PC-9 (cell line): ENCODE results near the gene CREB3L1. TPM values are rescaled to one million over a fixed set of nuclear protein-coding genes. Genes with fewer than 3 reads are reported as not detected.

Experiments
- BruUV-seq: library from RNA; stranded (reverse); fragments of 400-500 nt; replicated peaks from 2 replicates; lab custom pipeline; 2021; lab: Mats Ljungman, UMichigan
- CTCF ChIA-PET: fragments of 300-600 bp; sonication (Branson Sonifier 250); formaldehyde crosslinking; loops from one replicate; lab custom pipeline; 2022; ENCODE audit warnings: antibody characterized with exemption; lab: Charles Lee
- POLR2A ChIA-PET: fragments of 300-600 bp; sonication (Branson Sonifier 250); formaldehyde crosslinking; loops from one replicate; lab custom pipeline; 2022; ENCODE audit warnings: antibody characterized with exemption; ENCODE audit not compliant: unreplicated experiment; lab: Charles Lee
- DNase-seq, 2 experiments: peaks; one replicate each; pipeline versions ENCODE4 v3.0.0 to v3.0.0-alpha.2; 2015 to 2022; ENCODE audit warnings: mixed read lengths in 1 of 2
- H2AFZ ChIP-seq: fragments of 200-600 bp; sonication (generic); 2 replicates; pipeline ENCODE4 v1.8.1; 2017; ENCODE audit warnings: antibody characterized with exemption
- H3F3A ChIP-seq: fragments of 200-600 bp; sonication (generic); 2 replicates; pipeline ENCODE4 v1.8.1; 2017; ENCODE audit warnings: antibody characterized with exemption, mild to moderate bottlenecking, low read depth; ENCODE audit not compliant: insufficient read depth
- H3K27ac ChIP-seq: fragments of 200-600 bp; sonication (generic); 2 replicates; pipeline ENCODE4 v1.6.1; 2016; ENCODE audit warnings: mixed run types
- H3K27me3 ChIP-seq: fragments of 200-600 bp; sonication (generic); 2 replicates; pipeline ENCODE4 v1.6.1; 2016; ENCODE audit warnings: low read depth, mixed run types; ENCODE audit not compliant: insufficient read depth
- H3K36me3 ChIP-seq: fragments of 200-600 bp; sonication (generic); 2 replicates; pipeline ENCODE4 v1.6.1; 2016; ENCODE audit warnings: low read depth, mixed run types
- H3K4me1 ChIP-seq: fragments of 200-600 bp; sonication (generic); replicated peaks from 2 replicates; pipeline ENCODE4 v1.6.1; 2016; ENCODE audit warnings: mixed run types; ENCODE audit not compliant: insufficient read depth
- H3K4me2 ChIP-seq: fragments of 200-600 bp; sonication (generic); 2 replicates; pipeline ENCODE4 v1.6.1; 2017; ENCODE audit warnings: mixed run types
- H3K4me3 ChIP-seq: fragments of 200-600 bp; sonication (generic); 2 replicates; pipeline ENCODE4 v1.6.1; 2016; ENCODE audit warnings: mixed run types
- H3K79me2 ChIP-seq: fragments of 200-600 bp; sonication (generic); 2 replicates; pipeline ENCODE4 v1.6.1; 2017; ENCODE audit warnings: low read depth, mixed run types
- H3K9me2 ChIP-seq: fragments of 200-600 bp; sonication (generic); 2 replicates; pipeline ENCODE4 v1.8.1; 2017; ENCODE audit warnings: mild to moderate bottlenecking; ENCODE audit not compliant: insufficient read depth
- H3K9me3 ChIP-seq: fragments of 200-600 bp; sonication (generic); 2 replicates; pipeline ENCODE4 v1.8.1; 2016; ENCODE audit warnings: low read depth; ENCODE audit not compliant: insufficient read depth
- H4K20me1 ChIP-seq: fragments of 200-600 bp; sonication (generic); 2 replicates; pipeline ENCODE4 v1.8.1; 2017; ENCODE audit not compliant: insufficient read depth
- EZH2 ChIP-seq: fragments of 200-600 bp; sonication (generic); IDR thresholded peaks from 2 replicates; pipeline ENCODE4 v1.8.0; 2017; ENCODE audit warnings: antibody characterized with exemption, low read depth
- intact Hi-C: fragments of 100-400 bp; cut with micrococcal nuclease; formaldehyde crosslinking; loops from one replicate; pipeline ENCODE4 v1.10.0; 2022; ENCODE audit not compliant: unreplicated experiment
- total RNA-seq: library from RNA; stranded (reverse); gene quantifications from 2 replicates; pipeline ENCODE4 v1.2.3, GENCODE V29; 2021
- TF ChIP-seq, protein P1 (sequence below): fragments of 200-600 bp; sonication (generic); conservative IDR thresholded peaks from 2 replicates; pipeline ENCODE4 v1.6.1; 2017; ENCODE audit warnings: mixed run types, antibody characterized with exemption, mild to moderate bottlenecking, moderate library complexity

Gene CREB3L1
- total RNA-seq, 1 experiment from 2014 or later = 3.1 TPM

DNA sequence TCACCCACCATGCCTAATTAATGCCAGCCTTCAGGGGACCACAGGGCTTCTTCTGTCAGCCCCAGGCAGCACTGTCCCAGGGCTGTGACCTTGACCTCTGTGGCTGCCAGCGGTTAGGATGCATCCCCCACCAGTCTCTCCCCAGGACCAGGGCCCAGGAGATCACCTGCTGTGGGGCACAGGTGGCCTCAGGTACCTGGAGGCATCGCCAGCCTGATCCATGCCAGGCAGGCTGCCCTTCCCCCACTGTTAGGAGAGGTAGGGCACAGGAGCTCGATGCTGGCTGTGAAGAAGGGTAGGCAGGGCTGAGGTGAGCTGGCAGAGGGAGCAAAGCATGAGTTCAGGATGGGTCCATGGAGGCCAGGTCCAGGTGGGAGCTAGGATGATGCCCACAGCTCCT is 87.3 kb downstream of the CREB3L1 start:
- Histone ChIP-seq H3K4me3 (no peak overlapping the region), H3K36me3 (peaks cover 2% of the 10 kb centered on the region; the same call in 1 of the 2 replicates), H3K27ac (no peak overlapping the region), H3F3A (peaks cover 16% of the 10 kb centered on the region; the same call in 1 of the 2 replicates), H3K4me1 (peaks cover 22% of the 10 kb centered on the region), H4K20me1 (peaks cover 11% of the 10 kb centered on the region; the same call in 1 of the 2 replicates), H3K9me3 (no peaks in the 10 kb centered on the region), H3K4me2 (no peak overlapping the region), H3K27me3 (no peaks in the 10 kb centered on the region), H2AFZ (no peak overlapping the region), H3K79me2 (peaks cover 13% of the 10 kb centered on the region), H3K9me2 (no peaks in the 10 kb centered on the region)
- DNase-seq = no peak
- ChIA-PET POLR2A (interaction anchor here (0.5 kb wide), 1 partner anchor 21 kb away, joined by 9 read pairs; no protein-coding TSS in a partner anchor), CTCF (no interaction called here)
- intact Hi-C loops = loop anchor here (5.0 kb wide), 2 partner anchors 253 to 993 kb away; partner anchors contain the start of genes ATG13 and HARBI1
- no TSS peak for BruUV-seq
- TF ChIP-seq EZH2 = no peak
- TF ChIP-seq, protein P1, sequence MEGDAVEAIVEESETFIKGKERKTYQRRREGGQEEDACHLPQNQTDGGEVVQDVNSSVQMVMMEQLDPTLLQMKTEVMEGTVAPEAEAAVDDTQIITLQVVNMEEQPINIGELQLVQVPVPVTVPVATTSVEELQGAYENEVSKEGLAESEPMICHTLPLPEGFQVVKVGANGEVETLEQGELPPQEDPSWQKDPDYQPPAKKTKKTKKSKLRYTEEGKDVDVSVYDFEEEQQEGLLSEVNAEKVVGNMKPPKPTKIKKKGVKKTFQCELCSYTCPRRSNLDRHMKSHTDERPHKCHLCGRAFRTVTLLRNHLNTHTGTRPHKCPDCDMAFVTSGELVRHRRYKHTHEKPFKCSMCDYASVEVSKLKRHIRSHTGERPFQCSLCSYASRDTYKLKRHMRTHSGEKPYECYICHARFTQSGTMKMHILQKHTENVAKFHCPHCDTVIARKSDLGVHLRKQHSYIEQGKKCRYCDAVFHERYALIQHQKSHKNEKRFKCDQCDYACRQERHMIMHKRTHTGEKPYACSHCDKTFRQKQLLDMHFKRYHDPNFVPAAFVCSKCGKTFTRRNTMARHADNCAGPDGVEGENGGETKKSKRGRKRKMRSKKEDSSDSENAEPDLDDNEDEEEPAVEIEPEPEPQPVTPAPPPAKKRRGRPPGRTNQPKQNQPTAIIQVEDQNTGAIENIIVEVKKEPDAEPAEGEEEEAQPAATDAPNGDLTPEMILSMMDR = no peak

DNA sequence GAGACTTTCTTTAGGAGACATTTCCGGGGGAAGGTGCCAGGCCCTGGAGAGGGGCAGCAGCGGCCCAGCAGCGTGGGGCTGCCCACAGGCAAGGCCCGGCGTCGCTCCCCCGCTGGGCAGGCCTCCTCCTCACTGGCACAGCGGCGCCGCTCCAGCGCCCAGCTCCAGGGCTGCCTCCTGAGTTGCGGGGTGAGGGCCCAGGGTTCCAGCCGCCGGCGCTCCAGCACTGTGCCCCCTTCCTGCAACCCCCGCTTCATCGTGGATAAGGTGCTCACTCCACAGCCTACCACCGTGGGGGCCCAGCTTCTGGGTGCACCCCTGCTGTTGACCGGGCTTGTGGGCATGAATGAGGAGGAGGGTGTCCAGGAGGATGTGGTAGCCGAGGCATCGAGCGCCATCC is 88.8 kb downstream of the CREB3L1 start:
- Histone ChIP-seq H2AFZ (no peak overlapping the region), H3K79me2 (peaks cover 13% of the 10 kb centered on the region), H4K20me1 (peaks cover 11% of the 10 kb centered on the region; the same call in 1 of the 2 replicates), H3K27me3 (no peaks in the 10 kb centered on the region), H3K36me3 (peaks cover 8% of the 10 kb centered on the region; the same call in 1 of the 2 replicates), H3K9me2 (no peaks in the 10 kb centered on the region), H3K27ac (no peak overlapping the region), H3K4me1 (peaks cover 22% of the 10 kb centered on the region), H3K9me3 (no peaks in the 10 kb centered on the region), H3K4me3 (no peak overlapping the region), H3F3A (peaks cover 16% of the 10 kb centered on the region; the same call in 1 of the 2 replicates), H3K4me2 (no peak overlapping the region)
- no TSS peak for BruUV-seq
- intact Hi-C loops = loop anchor here (5.0 kb wide), 1 partner anchor 991 kb away; no protein-coding TSS in a partner anchor
- CTCF ChIA-PET = interaction anchor here (1.1 to 1.6 kb wide), 2 partner anchors 12 to 22 kb away, joined by 3 read pairs; no protein-coding TSS in a partner anchor
- DNase-seq = no peak
- no peak for TF ChIP-seq EZH2
- TF ChIP-seq, protein P1 = no peak
- POLR2A ChIA-PET = no interaction called here

DNA sequence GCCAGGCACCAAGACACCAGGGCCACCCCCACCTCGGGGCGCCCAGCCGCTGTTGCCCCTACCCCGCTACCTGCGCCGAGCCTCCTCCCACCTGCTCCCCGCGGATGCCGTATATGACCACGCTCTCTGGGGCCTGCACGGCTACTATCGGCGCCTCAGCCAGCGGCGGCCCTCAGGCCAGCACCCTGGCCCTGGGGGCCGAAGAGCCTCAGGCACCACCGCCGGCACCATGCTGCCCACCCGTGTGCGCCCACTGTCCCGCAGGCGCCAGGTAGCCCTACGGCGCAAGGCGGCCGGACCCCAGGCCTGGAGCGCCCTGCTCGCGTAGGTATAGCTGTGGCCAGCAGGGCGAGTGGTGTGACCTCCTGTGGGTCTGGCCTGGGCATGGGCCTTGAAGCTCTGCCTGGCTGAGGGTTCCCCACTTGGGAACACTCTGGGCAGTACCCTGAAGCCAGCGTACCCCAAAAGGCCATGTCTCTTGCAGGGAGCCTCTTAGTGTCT is 89.2 kb downstream of the CREB3L1 start:
- no TSS peak for BruUV-seq
- Histone ChIP-seq H3K4me1 (peaks cover 22% of the 10 kb centered on the region), H3K9me2 (no peaks in the 10 kb centered on the region), H3K9me3 (no peaks in the 10 kb centered on the region), H3K27me3 (no peaks in the 10 kb centered on the region), H3K79me2 (peaks cover 13% of the 10 kb centered on the region), H2AFZ (no peak overlapping the region), H3K4me2 (no peak overlapping the region), H4K20me1 (peaks cover 11% of the 10 kb centered on the region; the same call in 1 of the 2 replicates), H3K36me3 (peaks cover 8% of the 10 kb centered on the region; the same call in 1 of the 2 replicates), H3K4me3 (no peak overlapping the region), H3K27ac (no peak overlapping the region), H3F3A (peaks cover 16% of the 10 kb centered on the region; the same call in 1 of the 2 replicates)
- intact Hi-C loops = loop anchor here (1.0 to 5.0 kb wide), 3 partner anchors 127 to 991 kb away; no protein-coding TSS in a partner anchor
- TF ChIP-seq, protein P1 = no peak
- no peak for TF ChIP-seq EZH2
- CTCF ChIA-PET = interaction anchor here (1.6 kb wide), 1 partner anchor 22 kb away, joined by 3 read pairs; no protein-coding TSS in a partner anchor
- DNase-seq = no peak
- POLR2A ChIA-PET = no interaction called here
